CD14-positive monocyte (primary cell): ENCODE data around the gene CCDC54. TPM values are rescaled to one million over a fixed set of nuclear protein-coding genes. Genes with fewer than 3 reads are reported as not detected.

Source experiments
- DNase-seq, 3 donors: peaks; one replicate each; pipeline ENCODE4 v3.0.0-alpha.2; 2011 to 2022
- H2AFZ ChIP-seq: 2 replicates; pipeline ENCODE4 v1.6.0; 2012; ENCODE audit warnings: mild to moderate bottlenecking, low read depth, low read length, inconsistent platforms; ENCODE audit not compliant: insufficient read depth, poor library complexity, severe bottlenecking
- H3K27ac ChIP-seq, 2 donors: 1 replicate in 1 of 2; 2 replicates in 1 of 2; pipeline ENCODE4 v1.5.1; 2012 to 2013; ENCODE audit warnings: low read length in 2 of 2, control low read depth in 1 of 2, inconsistent platforms in 1 of 2, low read depth in 1 of 2, mild to moderate bottlenecking in 1 of 2
- H3K27me3 ChIP-seq, 2 donors: one replicate each; pipeline versions ENCODE4 v1.6.0 to v1.6.1; 2011 to 2013; ENCODE audit warnings: low read length in 2 of 2; ENCODE audit not compliant: control insufficient read depth in 2 of 2, insufficient read depth in 2 of 2
- H3K36me3 ChIP-seq, 2 donors: replicated peaks in 1 of 2; 1 replicate in 1 of 2; 2 replicates in 1 of 2; pipeline versions ENCODE4 v1.5.1 to v1.6.1; 2012 to 2013; ENCODE audit warnings: low read length in 2 of 2, control low read depth in 1 of 2, inconsistent platforms in 1 of 2, mild to moderate bottlenecking in 1 of 2; ENCODE audit not compliant: insufficient read depth in 2 of 2, control insufficient read depth in 1 of 2
- H3K4me1 ChIP-seq, 2 donors: 1 replicate in 1 of 2; 2 replicates in 1 of 2; pipeline versions ENCODE4 v1.5.1 to v1.6.1; 2012 to 2013; ENCODE audit warnings: low read length in 2 of 2, control low read depth in 1 of 2, inconsistent platforms in 1 of 2, mild to moderate bottlenecking in 1 of 2, moderate library complexity in 1 of 2; ENCODE audit not compliant: insufficient read depth in 2 of 2, control insufficient read depth in 1 of 2
- H3K4me2 ChIP-seq: replicated peaks from 2 replicates; pipeline ENCODE3; 2012; ENCODE audit warnings: low read length, moderate library complexity, mild to moderate bottlenecking; ENCODE audit not compliant: poor library complexity, severe bottlenecking; ENCODE audit errors: extremely low read depth
- H3K4me3 ChIP-seq, 3 experiments: fragments of 200-600 bp in 1 of 3; sonication (generic) in 1 of 3; replicated peaks in 1 of 3; 1 replicate in 2 of 3; 2 replicates in 1 of 3; pipeline ENCODE4 v1.5.1; 2011 to 2013; ENCODE audit warnings: low read length in 3 of 3, mild to moderate bottlenecking in 3 of 3, control low read depth in 2 of 3, low read depth in 2 of 3, inconsistent platforms in 1 of 3, moderate library complexity in 1 of 3
- H3K79me2 ChIP-seq: 2 replicates; pipeline ENCODE4 v1.6.0; 2012; ENCODE audit warnings: mild to moderate bottlenecking, control low read depth, inconsistent platforms, low read length, moderate library complexity; ENCODE audit not compliant: insufficient read depth
- H3K9ac ChIP-seq: 2 replicates; pipeline ENCODE4 v1.6.0; 2017; ENCODE audit warnings: low read length, mild to moderate bottlenecking; ENCODE audit not compliant: insufficient read depth, poor library complexity, severe bottlenecking
- H3K9me3 ChIP-seq, 2 donors: replicated peaks in 1 of 2; 1 replicate in 1 of 2; 2 replicates in 1 of 2; pipeline versions ENCODE4 v1.5.1 to v1.6.1; 2012 to 2013; ENCODE audit warnings: low read length in 2 of 2, control low read depth in 1 of 2; ENCODE audit not compliant: control insufficient read depth in 1 of 2, insufficient read depth in 1 of 2
- H4K20me1 ChIP-seq: 2 replicates; pipeline ENCODE4 v1.6.0; 2012; ENCODE audit warnings: mild to moderate bottlenecking, low read length, control low read depth, moderate library complexity; ENCODE audit not compliant: insufficient read depth
- H3K27ac Mint-ChIP-seq, 7 donors: one replicate each; pipeline ENCODE4 v1.8.0; 2020; ENCODE audit warnings: mild to moderate bottlenecking in 7 of 7, mixed read lengths in 7 of 7, moderate library complexity in 6 of 7, inconsistent platforms in 2 of 7
- H3K27me3 Mint-ChIP-seq, 3 donors: one replicate each; pipeline ENCODE4 v1.8.0; 2021 to 2022; ENCODE audit warnings: low read depth in 3 of 3, mild to moderate bottlenecking in 3 of 3, mixed read lengths in 3 of 3, moderate library complexity in 3 of 3, inconsistent platforms in 1 of 3
- H3K36me3 Mint-ChIP-seq, 2 donors: one replicate each; pipeline ENCODE4 v1.8.0; 2020; ENCODE audit warnings: mixed read lengths in 2 of 2, inconsistent platforms in 1 of 2, mild to moderate bottlenecking in 1 of 2
- H3K4me1 Mint-ChIP-seq: one replicate; pipeline ENCODE4 v1.8.0; 2020; ENCODE audit warnings: mild to moderate bottlenecking, mixed read lengths
- H3K4me3 Mint-ChIP-seq, 2 donors: one replicate each; pipeline ENCODE4 v1.8.0; 2020; ENCODE audit warnings: mild to moderate bottlenecking in 2 of 2, mixed read lengths in 2 of 2, moderate library complexity in 1 of 2
- H3K9me3 Mint-ChIP-seq, 7 donors: one replicate each; pipeline ENCODE4 v1.8.0; 2020 to 2022; ENCODE audit warnings: mixed read lengths in 7 of 7, mild to moderate bottlenecking in 6 of 7, moderate library complexity in 6 of 7, inconsistent platforms in 2 of 7
- CTCF ChIP-seq: fragments of 200-600 bp; IDR thresholded peaks from one replicate; pipeline ENCODE4 v1.8.0; 2022; ENCODE audit warnings: antibody characterized with exemption, mild to moderate bottlenecking
- whole genome bisulfite sequencing: methylation state at CpG from one replicate; pipeline ENCODE4 v1.1.5; 2013; ENCODE audit warnings: missing lambda C conversion rate; ENCODE audit not compliant: insufficient coverage; 5-methylcytosine and 5-hydroxymethylcytosine counted together
- intact Hi-C, 2 donors: fragments of 100-400 bp; cut with micrococcal nuclease; formaldehyde crosslinking; loops; one replicate each; pipeline versions ENCODE4 v1.15.0 to v1.15.1; 2023
- polyA plus RNA-seq, 3 donors: library from polyadenylated mRNA; depleted of rRNA in 1 of 3; unstranded in 2 of 3; stranded (reverse) in 1 of 3; fragments of 300-500 nt in 2 of 3; fragments of >200 nt in 1 of 3; fragmentation: Illumina TruSeq in 2 of 3; gene quantifications; 1 replicate in 2 of 3; 2 replicates in 1 of 3; pipeline ENCODE4 v1.2.3, GENCODE V29; 2012 to 2021

Gene CCDC54
- polyA plus RNA-seq, 3 donors = not detected

DNA sequence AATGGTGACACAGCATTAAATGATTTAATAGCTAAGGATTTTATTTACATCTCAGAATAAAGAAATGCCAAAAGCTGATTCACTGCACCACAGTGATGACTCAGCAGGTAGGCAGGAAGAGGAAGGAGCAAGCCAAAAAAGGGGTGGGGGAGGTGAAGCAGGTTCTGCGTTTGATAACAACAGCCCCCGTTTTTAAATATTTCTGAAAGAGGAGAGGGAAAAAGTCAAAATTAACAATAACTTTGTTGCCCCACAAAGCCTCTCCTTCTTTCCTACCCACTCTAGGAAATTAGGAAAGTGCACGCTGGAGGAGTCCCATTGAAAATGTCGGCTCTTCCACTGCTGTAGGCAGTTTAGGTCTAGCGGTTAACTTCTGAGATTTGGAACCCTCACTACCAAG lies 9.9 kb upstream of the CCDC54 start:
- Histone ChIP-seq H2AFZ (peak overlapping the region; percentile 32), H3K27me3 (no peaks in the 10 kb centered on the region), H3K27ac (no peak overlapping the region), H3K4me1 (peaks cover 9 to 12% of the 10 kb centered on the region in 2 donors), H3K9ac (no peak overlapping the region), H3K9me3 (no peaks in the 10 kb centered on the region), H3K36me3 (no peaks in the 10 kb centered on the region), H4K20me1 (no peaks in the 10 kb centered on the region), H3K4me2 (peak overlapping the region; percentile 43), H3K79me2 (no peaks in the 10 kb centered on the region), H3K4me3 (peak overlapping the region in 2 of 3 experiments; percentile 43 to 57)
- Mint-ChIP-seq H3K4me3 (peak overlapping the region; percentile 75 to 89), H3K9me3 (peaks cover 0 to 5% (median 2%) of the 10 kb centered on the region in 7 donors), H3K27me3 (no peaks in the 10 kb centered on the region), H3K36me3 (no peaks in the 10 kb centered on the region), H3K4me1 (peaks cover 12% of the 10 kb centered on the region), H3K27ac (peak overlapping the region in 3 of 7 donors; percentile 43 to 73 (median 52))
- no peak for TF ChIP-seq CTCF
- DNase-seq = peak; percentile 20 to 35 (median 20)
- intact Hi-C loops = no loop called here
- 40% methylated on average over 1 of the region's 5 CpGs for WGBS

GRCh38 chr3:107368654-107369398 lies 8.4 kb upstream of the CCDC54 start:
- Mint-ChIP-seq H3K27ac (no peak overlapping the region), H3K27me3 (no peaks in the 10 kb centered on the region), H3K4me3 (no peak overlapping the region), H3K9me3 (peaks cover 0 to 5% (median 2%) of the 10 kb centered on the region in 7 donors), H3K36me3 (no peaks in the 10 kb centered on the region), H3K4me1 (peaks cover 12% of the 10 kb centered on the region)
- no peak for TF ChIP-seq CTCF
- Histone ChIP-seq H3K4me3 (no peak overlapping the region), H3K4me2 (no peak overlapping the region), H3K79me2 (no peaks in the 10 kb centered on the region), H3K4me1 (peaks cover 9 to 12% of the 10 kb centered on the region in 2 donors), H3K27me3 (no peaks in the 10 kb centered on the region), H3K36me3 (no peaks in the 10 kb centered on the region), H2AFZ (no peak overlapping the region), H4K20me1 (no peaks in the 10 kb centered on the region), H3K9me3 (no peaks in the 10 kb centered on the region), H3K27ac (no peak overlapping the region), H3K9ac (no peak overlapping the region)
- 100% methylated on average over 4 of the region's 8 CpGs for WGBS
- intact Hi-C loops = no loop called here
- DNase-seq = no peak
